HG02763 (cell line): ENCODE results near the gene F5.

Experiments used
- ATAC-seq: cut with Tn5 transposase; IDR thresholded peaks from one replicate; pipeline ENCODE4 v1.9.1; 2021; ENCODE audit warnings: mild to moderate bottlenecking, moderate library complexity; ENCODE audit not compliant: unreplicated experiment

F5 gene

DNA sequence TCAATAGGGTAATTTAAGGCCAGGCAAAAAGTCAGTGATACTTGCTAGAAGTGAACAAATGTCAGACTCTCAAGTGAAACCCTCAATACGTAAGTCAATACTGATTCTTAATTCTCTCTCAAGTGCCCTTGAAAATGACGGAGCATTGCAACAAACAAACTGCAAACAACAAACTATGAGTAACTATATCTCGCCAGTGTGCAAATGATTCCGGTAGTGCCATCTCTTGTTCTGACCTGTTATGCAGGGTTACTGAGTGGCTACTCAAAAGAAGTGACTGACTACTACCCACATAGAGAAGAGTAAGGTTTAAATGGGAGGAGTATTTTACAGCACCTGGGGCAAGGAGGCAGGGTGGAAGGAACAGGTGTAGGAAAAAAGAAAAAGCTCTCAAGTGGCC lies 102.2 kb downstream of the F5 start:
- ATAC-seq = no peak

DNA sequence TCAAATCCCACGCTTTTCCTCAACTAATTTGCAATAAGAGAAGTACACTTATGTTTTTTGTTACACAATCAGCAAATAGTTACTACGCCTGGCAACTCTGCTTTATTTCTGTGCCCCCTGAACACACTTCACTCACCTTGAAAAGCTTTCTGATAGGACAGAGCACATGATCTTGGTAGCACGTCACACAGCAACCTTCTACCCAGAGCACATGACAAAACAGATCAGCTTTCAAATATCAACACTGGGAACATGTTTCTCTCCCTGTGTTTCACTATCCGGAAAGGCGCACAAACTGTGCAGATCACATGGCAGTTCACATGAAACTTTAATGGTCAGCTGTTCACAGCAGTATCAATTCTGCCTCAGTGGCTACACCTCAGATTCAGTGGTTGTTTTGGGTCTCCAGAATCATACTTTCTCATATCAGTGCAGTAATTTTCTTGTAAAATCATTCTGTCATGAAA lies 102.7 kb downstream of the F5 start:
- ATAC-seq = no peak

DNA sequence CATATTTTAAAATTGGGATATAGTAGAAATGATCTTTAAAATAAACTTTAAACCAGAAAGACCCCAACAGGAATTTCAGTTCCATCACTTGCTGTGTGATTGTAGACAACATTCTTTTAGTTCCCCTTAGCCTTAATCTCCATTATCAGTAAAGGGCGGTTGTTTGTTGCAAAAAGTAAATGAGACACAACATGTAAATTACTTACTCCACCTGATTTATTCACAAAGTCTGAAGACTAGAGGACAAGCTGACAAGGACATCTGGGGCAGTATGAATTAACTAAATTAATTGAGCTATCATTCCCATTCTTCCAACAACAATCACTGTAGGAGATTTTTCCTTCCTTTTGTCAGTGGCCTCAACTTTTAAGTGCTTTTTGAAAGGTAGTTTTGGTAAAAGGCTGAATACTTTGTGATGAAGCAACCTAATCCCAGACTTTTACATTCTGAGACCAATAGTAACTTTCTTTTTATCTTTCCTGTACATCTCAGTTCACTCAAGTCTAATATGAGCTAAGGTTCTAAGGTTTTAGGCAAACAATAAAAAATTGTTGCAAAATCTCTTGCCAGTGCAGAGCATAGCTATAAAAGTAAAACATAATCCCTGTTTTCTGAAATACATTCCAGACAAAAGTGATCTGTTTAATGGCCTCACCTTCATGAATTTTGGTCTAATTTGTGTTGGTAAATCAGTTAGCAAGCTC lies 106.8 kb downstream of the F5 start:
- no peak for ATAC-seq

DNA sequence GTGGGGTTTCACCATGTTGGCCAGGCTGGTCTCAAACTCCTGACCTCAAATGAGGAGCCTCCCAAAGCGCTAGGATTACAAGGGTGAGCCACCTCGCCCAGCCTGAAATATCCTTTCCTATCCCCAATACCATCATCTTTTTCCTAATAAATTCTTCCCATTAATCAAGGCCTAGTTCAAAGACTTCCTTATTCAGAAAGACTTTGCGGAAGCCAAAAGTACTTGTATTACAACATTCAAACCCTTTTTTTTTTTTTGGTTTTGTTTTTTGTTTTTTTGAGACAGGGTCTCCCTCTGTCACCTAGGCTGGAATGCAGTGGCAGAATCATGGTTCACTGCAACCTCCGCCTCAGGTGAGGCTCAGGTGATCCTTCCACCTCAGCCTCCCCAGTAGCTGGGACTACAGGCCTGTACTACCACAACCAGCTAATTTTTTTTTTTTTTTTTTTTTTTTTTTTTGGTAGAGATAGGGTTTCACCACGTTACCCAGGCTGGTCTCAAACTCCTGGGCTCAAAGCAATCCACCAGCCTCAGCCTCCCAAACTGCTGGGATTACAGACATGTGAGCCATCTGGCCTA lies 108.1 kb downstream of the F5 start:
- no peak for ATAC-seq

DNA sequence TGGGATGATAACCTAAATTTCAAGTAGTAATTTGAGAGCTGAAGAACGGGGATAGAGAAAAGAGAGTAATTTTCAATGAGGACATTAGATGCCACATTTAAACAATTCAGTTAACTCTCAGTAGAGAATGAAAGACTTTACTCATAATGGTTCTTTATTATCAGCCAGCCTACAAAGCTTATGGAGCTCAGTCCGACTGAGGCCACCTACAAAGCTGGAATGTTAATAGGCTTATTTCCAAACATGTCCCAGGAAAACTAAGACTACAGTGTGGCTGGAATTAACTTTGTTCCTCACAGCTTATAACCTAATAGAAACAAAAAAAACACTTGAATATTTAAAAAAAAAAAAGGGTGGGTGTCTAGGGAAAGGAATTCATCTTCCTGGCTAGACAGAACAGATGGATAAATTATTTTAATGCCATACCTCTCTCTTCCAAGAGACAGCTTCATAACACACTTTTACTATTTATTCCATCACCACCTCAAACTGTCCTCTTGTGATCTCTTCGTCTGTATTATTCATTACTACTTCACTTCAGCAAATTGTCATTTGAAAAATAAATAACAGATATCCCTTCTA lies 110.4 kb downstream of the F5 start:
- no peak for ATAC-seq

DNA sequence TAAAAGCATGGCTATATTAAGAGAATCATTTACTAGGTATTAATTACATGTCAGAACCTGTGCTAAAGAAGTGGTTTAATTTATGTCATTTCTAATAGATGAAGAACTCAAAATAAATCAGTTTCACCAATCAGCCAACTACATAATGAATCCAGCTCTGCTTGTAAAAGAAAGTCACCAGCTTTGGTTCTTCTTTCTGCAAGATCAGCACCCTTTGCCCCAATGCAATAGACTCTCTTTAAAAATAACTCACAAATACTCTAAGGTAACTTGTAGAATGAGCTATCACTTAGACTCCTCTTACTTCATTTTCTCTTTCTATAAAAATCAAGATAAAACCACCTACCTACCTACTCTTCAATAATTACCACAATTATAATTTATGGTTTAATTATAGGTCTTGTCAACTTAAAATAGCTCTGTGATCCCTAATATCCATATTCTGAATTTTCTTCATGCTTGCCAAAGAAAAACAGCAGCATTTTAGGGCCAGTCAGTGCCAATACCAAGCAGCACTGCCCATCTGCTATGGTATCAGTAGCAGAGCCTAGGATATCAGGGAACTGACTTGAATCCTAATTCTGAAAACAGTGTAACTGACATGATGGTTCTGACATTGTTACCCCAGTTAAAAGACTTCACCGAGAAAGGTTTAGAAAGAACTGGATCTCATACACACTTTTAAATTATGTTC lies 111.8 kb downstream of the F5 start:
- ATAC-seq = no peak

DNA sequence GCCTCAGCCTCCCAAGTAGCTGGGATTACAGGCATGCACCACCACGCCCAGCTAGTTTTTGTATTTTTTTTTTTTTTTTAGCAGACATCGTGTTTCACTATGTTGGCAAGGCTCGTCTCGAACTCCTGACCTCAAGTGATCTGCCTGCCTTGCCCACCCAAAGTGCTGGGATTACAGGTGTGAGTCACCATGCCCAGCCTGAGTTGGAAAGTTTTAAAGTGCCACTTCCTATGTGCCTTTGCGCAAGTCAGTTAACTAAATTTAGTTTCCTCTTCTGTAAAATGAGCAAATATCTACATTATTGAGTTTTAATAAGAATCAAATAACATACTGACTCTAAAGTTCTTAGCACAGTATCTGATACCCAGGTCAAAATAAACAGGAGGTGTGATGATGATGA lies 112.9 kb downstream of the F5 start:
- no peak for ATAC-seq

DNA sequence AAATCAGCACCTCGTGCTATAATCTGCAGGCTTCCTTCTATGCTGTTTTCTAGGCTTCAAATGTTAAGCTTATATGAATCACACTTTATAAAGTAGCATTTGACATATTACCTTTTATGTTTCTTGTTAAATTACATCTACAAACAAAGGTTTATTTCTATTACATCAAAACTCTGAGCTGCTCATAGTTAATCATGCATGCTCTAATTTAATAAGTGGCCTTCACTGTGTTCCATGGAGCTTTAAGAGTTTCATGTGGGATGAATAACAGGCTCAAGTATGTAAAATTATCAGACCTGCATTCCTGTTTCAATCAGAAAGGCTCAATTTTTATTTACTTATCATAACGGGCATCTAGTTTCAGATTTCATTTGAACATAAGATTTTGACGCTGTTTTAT lies 113.5 kb downstream of the F5 start:
- no peak for ATAC-seq

DNA sequence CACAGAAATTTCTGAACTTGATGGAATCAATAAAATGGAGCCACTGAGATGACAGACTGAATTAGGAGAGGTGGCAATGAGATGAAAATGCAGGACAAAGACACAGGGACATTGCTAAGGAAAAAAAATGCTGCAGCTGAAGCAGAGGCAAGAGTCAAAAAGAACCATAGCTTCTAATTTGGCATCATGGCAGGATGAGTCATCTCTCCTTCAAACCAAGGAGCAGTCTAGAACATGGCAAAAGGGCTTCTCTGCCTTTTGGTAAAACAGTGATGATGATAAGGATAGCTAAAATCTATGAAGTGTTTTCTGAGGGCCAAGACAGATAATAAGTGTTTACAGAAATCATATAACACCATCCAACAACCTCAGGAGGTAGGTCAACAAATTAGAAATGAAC lies 117.3 kb downstream of the F5 start:
- ATAC-seq = no peak

DNA sequence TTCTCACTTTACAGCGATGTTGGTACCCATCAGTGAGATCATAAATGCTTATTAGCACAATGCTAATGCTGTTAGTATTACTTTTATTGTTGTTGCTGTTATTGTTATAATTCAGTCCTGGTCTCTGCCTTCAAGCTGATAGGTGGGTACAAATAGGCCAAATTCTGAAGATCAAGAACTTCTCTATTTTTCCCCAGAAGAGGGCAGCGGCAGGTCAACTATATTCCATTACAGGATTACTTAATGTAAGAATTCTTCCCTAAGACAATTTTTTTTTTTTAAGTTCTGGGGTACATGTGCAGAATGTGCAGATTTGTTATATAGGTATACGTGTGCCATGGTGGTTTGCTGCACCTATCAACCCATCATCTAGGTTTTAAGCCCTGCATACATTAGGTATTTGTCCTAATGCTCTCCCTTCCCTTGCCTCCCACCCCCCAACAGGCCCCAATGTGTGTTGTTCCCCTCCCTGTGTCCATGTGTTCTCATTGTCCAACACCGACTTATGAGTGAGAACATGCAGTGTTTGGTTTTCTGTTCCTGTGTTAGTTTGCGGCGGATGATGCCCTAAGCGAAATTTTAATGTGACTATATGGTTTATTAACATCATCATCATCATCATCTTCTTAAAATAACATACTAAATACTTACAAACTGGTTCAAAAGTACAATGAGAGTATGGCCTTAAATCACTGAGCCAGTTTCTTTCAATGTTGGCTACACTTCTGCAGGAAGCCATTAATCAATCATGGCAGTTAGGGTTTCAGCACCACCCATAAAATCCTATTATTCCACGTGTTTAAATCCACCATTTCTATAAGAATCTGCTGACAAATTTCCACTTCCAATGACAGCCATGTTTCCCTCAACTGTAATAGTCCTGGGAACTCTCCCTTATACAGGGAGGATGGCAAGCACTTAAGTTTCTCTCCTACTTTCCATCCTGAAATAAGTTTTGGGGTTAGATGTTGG lies 119.7 kb downstream of the F5 start:
- ATAC-seq = no peak

DNA sequence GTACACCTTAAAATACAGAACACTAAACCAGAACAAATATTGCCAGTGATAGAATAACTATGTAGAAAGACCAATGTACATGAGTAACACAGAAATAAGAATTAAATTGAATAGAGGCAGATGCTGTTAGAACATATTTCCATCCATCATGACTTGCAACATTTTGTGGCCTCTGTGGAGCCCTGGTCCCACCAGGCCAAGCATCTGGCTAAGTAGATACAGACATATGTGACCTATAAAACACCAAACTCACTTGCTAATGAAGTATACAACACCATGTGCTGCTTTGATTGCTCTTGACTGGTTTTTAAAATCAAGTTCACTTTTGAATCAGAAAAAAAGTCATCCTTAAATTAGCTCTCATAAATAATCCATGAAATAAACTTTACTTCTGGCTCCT lies 121.0 kb downstream of the F5 start:
- ATAC-seq = no peak
